ENCODE results near the gene ZNF609.

GRCh38 chr15:64720188-64720587 lies 259.8 kb downstream of the ZNF609 start:
- TF ChIP-seq EZH2phosphoT487 (IDR thresholded peaks at IDR 0.05; ENCODE audit: insufficient read depth, low read depth) = no peak
- no peak for TF ChIP-seq EZH2 (IDR thresholded peaks at IDR 0.05; ENCODE audit: insufficient read depth, poor library complexity, severe bottlenecking)
